HCT116 (cell line): Measurements from ENCODE around the gene VPS4B. TPM values are rescaled to one million over a fixed set of nuclear protein-coding genes. Genes with fewer than 3 reads are reported as not detected.
A peak's percentile ranks its signal among the peaks of the same experiment; 100 is the strongest.

Source experiments
- ATAC-seq: fragments of 200-7000 bp; cut with Tn5 transposase; 2 replicates; pipeline ENCODE4 v1.9.1; 2020; ENCODE audit warnings: mild to moderate bottlenecking, moderate library complexity
- BruUV-seq: library from RNA; stranded (reverse); fragments of 400-500 nt; replicated peaks from 2 replicates; lab custom pipeline; 2021; lab: Mats Ljungman, UMichigan
- CTCF ChIA-PET: fragments of 300-600 bp; sonication (Branson Sonifier 250); formaldehyde crosslinking; loops from one replicate; lab custom pipeline; 2021; ENCODE audit warnings: antibody characterized with exemption; lab: Charles Lee
- POLR2A ChIA-PET: fragments of 300-600, 350-600 bp; sonication (Branson Sonifier 250); formaldehyde crosslinking; loops from one replicate; lab custom pipeline; 2021; ENCODE audit warnings: antibody characterized with exemption; lab: Charles Lee
- RAD21 ChIA-PET, 2 experiments: fragments of 300-600 bp; sonication (Branson Sonifier 250); formaldehyde crosslinking; loops; one replicate each; lab custom pipeline; 2023; ENCODE audit warnings: low total read pairs in 2 of 2; ENCODE audit not compliant: uncharacterized antibody in 2 of 2, unreplicated experiment in 2 of 2, low non-redundant PET in 1 of 2; lab: Charles Lee
- DNase-seq: peaks from one replicate; pipeline ENCODE4 v3.0.0-alpha.2; 2010; ENCODE audit warnings: low read depth, low spot score
- H2AFZ ChIP-seq: fragments of 200-600 bp; shearing (Covaris generic), sonication (generic); 2 replicates; pipeline ENCODE4 v1.6.1; 2017; ENCODE audit warnings: low read depth, mixed run types, mixed read lengths, antibody characterized with exemption, low read length; ENCODE audit not compliant: poor library complexity, severe bottlenecking
- H3K27ac ChIP-seq: 2 replicates; pipeline ENCODE4 v1.5.1; 2012; ENCODE audit warnings: low read depth, low read length
- H3K27me3 ChIP-seq: fragments of 200-600 bp; sonication (generic); 2 replicates; pipeline ENCODE4 v1.6.1; 2016; ENCODE audit warnings: mixed run types, low read length, mixed read lengths; ENCODE audit not compliant: insufficient read depth
- H3K36me3 ChIP-seq, 2 experiments: fragments of 200-500 bp in 1 of 2; fragments of 200-600 bp in 1 of 2; sonication (Bioruptor generic) in 1 of 2; sonication (generic) in 1 of 2; 2 replicates each; pipeline versions ENCODE4 v1.5.1 to v1.6.1; 2014 to 2016; ENCODE audit warnings: low read length in 2 of 2, inconsistent platforms in 1 of 2, mixed read lengths in 1 of 2, mixed run types in 1 of 2; ENCODE audit not compliant: insufficient read depth in 2 of 2, control insufficient read depth in 1 of 2
- H3K4me1 ChIP-seq, 2 experiments: fragments of 200-600 bp in 1 of 2; sonication (generic) in 1 of 2; 2 replicates each; pipeline versions ENCODE4 v1.5.1 to v1.6.1; 2012 to 2017; ENCODE audit warnings: low read length in 2 of 2, inconsistent platforms in 1 of 2, mild to moderate bottlenecking in 1 of 2, mixed read lengths in 1 of 2, mixed run types in 1 of 2, moderate library complexity in 1 of 2; ENCODE audit not compliant: insufficient read depth in 2 of 2, control insufficient read depth in 1 of 2
- H3K4me2 ChIP-seq: fragments of 200-600 bp; sonication (generic); 2 replicates; pipeline ENCODE4 v1.6.1; 2017; ENCODE audit warnings: mixed run types, low read length, mixed read lengths
- H3K4me3 ChIP-seq, 2 experiments: fragments of 200-600 bp in 1 of 2; sonication (generic) in 1 of 2; replicated peaks in 1 of 2; 2 replicates each; pipeline ENCODE4 v1.5.1; 2011 to 2016; ENCODE audit warnings: low read length in 2 of 2, control low read depth in 1 of 2, low read depth in 1 of 2, mild to moderate bottlenecking in 1 of 2, mixed read lengths in 1 of 2, mixed run types in 1 of 2
- H3K79me2 ChIP-seq: fragments of 200-600 bp; sonication (generic); 2 replicates; pipeline ENCODE4 v1.6.1; 2017; ENCODE audit warnings: mild to moderate bottlenecking, mixed run types, low read length, moderate library complexity, mixed read lengths; ENCODE audit not compliant: insufficient read depth
- H3K9ac ChIP-seq: fragments of 200-600 bp; sonication (generic); 2 replicates; pipeline ENCODE4 v1.6.1; 2016; ENCODE audit warnings: low read length, mixed read lengths
- H3K9me2 ChIP-seq: fragments of 200-600 bp; sonication (generic), shearing (Covaris generic); 2 replicates; pipeline ENCODE4 v1.6.1; 2017; ENCODE audit warnings: mixed run types, mild to moderate bottlenecking, moderate library complexity; ENCODE audit not compliant: insufficient read depth
- H3K9me3 ChIP-seq, 2 experiments: fragments of 200-500 bp in 1 of 2; fragments of 200-600 bp in 1 of 2; sonication (Bioruptor generic) in 1 of 2; sonication (generic) in 1 of 2; 2 replicates each; pipeline ENCODE4 v1.6.1; 2014 to 2017; ENCODE audit warnings: low read length in 2 of 2, mixed read lengths in 2 of 2, inconsistent platforms in 1 of 2, low read depth in 1 of 2, mild to moderate bottlenecking in 1 of 2, mixed run types in 1 of 2, moderate library complexity in 1 of 2; ENCODE audit not compliant: control insufficient read depth in 1 of 2, insufficient read depth in 1 of 2
- H4K20me1 ChIP-seq: fragments of 200-600 bp; sonication (generic), shearing (Covaris generic); 2 replicates; pipeline ENCODE4 v1.6.1; 2017; ENCODE audit warnings: mixed run types, mild to moderate bottlenecking, moderate library complexity; ENCODE audit not compliant: insufficient read depth
- ATF3 ChIP-seq: IDR thresholded peaks from 2 replicates; pipeline ENCODE4 v1.6.1; 2012
- CEBPB ChIP-seq: IDR thresholded peaks from 2 replicates; pipeline ENCODE4 v1.6.1; 2012; ENCODE audit warnings: low read depth
- EGR1 ChIP-seq: IDR thresholded peaks from 2 replicates; pipeline ENCODE4 v1.6.1; 2012; ENCODE audit warnings: low read depth
- ELF1 ChIP-seq: IDR thresholded peaks from 2 replicates; pipeline ENCODE4 v1.6.1; 2012; ENCODE audit warnings: low read depth, borderline replicate concordance
- EZH2 ChIP-seq: fragments of 200-600 bp; sonication (generic); IDR thresholded peaks from 2 replicates; pipeline ENCODE4 v1.6.1; 2017; ENCODE audit warnings: antibody characterized with exemption, mixed run types
- FOSL1 ChIP-seq: IDR thresholded peaks from 2 replicates; pipeline ENCODE4 v1.6.1; 2012; ENCODE audit warnings: low read depth
- JUND ChIP-seq: IDR thresholded peaks from 2 replicates; pipeline ENCODE4 v1.6.1; 2012
- MAX ChIP-seq: IDR thresholded peaks from 2 replicates; pipeline ENCODE4 v1.6.1; 2012
- RAD21 ChIP-seq: IDR thresholded peaks from 2 replicates; pipeline ENCODE4 v1.6.1; 2012; ENCODE audit warnings: low read depth, mild to moderate bottlenecking
- REST ChIP-seq: IDR thresholded peaks from 2 replicates; pipeline ENCODE4 v1.6.1; 2012; ENCODE audit warnings: low read depth
- SIN3A ChIP-seq: IDR thresholded peaks from 2 replicates; pipeline ENCODE4 v1.6.1; 2012; ENCODE audit warnings: low read depth
- SP1 ChIP-seq: IDR thresholded peaks from 2 replicates; pipeline ENCODE4 v1.6.1; 2012; ENCODE audit warnings: low read depth
- SRF ChIP-seq: IDR thresholded peaks from 2 replicates; pipeline ENCODE4 v1.6.1; 2012; ENCODE audit warnings: low read depth
- TCF7L2 ChIP-seq: IDR thresholded peaks from 2 replicates; pipeline ENCODE4 v1.7.0; 2011; ENCODE audit warnings: borderline replicate concordance, inconsistent platforms; ENCODE audit not compliant: insufficient read depth, insufficient read length; ENCODE audit errors: extremely low read depth
- ZFX ChIP-seq: fragments of 450-650 bp; IDR thresholded peaks from 2 replicates; pipeline ENCODE4 v1.6.1; 2017
- ZNF274 ChIP-seq: fragments of 200-500 bp; sonication (Bioruptor generic); IDR thresholded peaks from 2 replicates; pipeline ENCODE4 v1.6.1; 2014; ENCODE audit warnings: mild to moderate bottlenecking, low read depth, low read length, inconsistent platforms
- intact Hi-C: fragments of 100-400 bp; cut with micrococcal nuclease; formaldehyde crosslinking; loops from 2 replicates; pipeline ENCODE4 v1.10.0; 2022
- total RNA-seq: library from RNA; stranded (reverse); gene quantifications from one replicate; pipeline ENCODE4 v1.2.1, GENCODE V29; 2021; ENCODE audit not compliant: unreplicated experiment
- TF ChIP-seq, protein P1 (sequence below): IDR thresholded peaks from 2 replicates; pipeline ENCODE4 v1.6.1; 2011; ENCODE audit warnings: mild to moderate bottlenecking, low read length, moderate library complexity; ENCODE audit not compliant: insufficient replicate concordance; ENCODE audit errors: extremely low read depth
- TF ChIP-seq, protein P2 (sequence below), 3 experiments: fragments of 200-600 bp in 1 of 3; sonication (generic) in 1 of 3; IDR thresholded peaks in 2 of 3; conservative IDR thresholded peaks in 1 of 3; 2 replicates each; pipeline ENCODE4 v1.5.1; 2012 to 2017; ENCODE audit warnings: low read depth in 2 of 3, low read length in 2 of 3, antibody characterized with exemption in 1 of 3, borderline replicate concordance in 1 of 3, control low read depth in 1 of 3, mild to moderate bottlenecking in 1 of 3, mixed read lengths in 1 of 3, mixed run types in 1 of 3, moderate library complexity in 1 of 3; ENCODE audit not compliant: insufficient read depth in 1 of 3

VPS4B gene
- total RNA-seq, 1 experiment from 2014 or later, result 68.3 TPM

DNA sequence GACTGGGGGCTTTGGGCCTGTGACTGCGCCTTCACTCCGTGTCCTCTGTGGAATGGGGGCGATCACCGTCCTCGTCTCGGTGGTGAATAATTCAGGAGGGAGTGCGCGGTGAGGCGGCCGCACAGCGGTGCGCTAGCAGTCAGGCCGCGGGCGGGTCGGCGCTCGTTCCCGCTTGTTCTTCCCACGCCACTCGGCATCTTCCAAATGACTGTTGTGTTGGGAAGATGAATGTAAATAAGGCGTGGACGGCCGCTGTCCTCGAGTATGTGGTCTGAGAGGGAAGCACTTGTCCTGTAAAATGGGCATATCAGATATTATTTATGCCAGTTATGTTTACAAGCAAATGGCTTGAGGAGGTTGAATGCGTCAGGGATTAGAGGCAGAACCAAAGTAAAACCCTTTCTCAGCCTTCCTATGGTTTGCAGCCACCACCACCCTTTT is 608 bp upstream of the VPS4B start:
- H3K9me2 ChIP-seq, result no peaks in the 10 kb centered on the region
- peak overlapping the region; percentile 98 for H3K4me2 ChIP-seq
- no peak overlapping the region for H2AFZ ChIP-seq
- ChIA-PET RAD21 (no interaction called here), CTCF (interaction anchor here (1.6 kb wide), 1 partner anchor 17 kb away, joined by 6 read pairs; no protein-coding TSS in a partner anchor), POLR2A (no interaction called here)
- H3K36me3 ChIP-seq, result peaks cover 0 to 2% of the 10 kb centered on the region in 2 experiments; a peak in 1 of 4 replicates
- TF ChIP-seq, protein P1, sequence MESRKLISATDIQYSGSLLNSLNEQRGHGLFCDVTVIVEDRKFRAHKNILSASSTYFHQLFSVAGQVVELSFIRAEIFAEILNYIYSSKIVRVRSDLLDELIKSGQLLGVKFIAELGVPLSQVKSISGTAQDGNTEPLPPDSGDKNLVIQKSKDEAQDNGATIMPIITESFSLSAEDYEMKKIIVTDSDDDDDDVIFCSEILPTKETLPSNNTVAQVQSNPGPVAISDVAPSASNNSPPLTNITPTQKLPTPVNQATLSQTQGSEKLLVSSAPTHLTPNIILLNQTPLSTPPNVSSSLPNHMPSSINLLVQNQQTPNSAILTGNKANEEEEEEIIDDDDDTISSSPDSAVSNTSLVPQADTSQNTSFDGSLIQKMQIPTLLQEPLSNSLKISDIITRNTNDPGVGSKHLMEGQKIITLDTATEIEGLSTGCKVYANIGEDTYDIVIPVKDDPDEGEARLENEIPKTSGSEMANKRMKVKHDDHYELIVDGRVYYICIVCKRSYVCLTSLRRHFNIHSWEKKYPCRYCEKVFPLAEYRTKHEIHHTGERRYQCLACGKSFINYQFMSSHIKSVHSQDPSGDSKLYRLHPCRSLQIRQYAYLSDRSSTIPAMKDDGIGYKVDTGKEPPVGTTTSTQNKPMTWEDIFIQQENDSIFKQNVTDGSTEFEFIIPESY, result no peak
- no peak for TF ChIP-seq EZH2
- no peak for TF ChIP-seq FOSL1
- TF ChIP-seq, protein P2, sequence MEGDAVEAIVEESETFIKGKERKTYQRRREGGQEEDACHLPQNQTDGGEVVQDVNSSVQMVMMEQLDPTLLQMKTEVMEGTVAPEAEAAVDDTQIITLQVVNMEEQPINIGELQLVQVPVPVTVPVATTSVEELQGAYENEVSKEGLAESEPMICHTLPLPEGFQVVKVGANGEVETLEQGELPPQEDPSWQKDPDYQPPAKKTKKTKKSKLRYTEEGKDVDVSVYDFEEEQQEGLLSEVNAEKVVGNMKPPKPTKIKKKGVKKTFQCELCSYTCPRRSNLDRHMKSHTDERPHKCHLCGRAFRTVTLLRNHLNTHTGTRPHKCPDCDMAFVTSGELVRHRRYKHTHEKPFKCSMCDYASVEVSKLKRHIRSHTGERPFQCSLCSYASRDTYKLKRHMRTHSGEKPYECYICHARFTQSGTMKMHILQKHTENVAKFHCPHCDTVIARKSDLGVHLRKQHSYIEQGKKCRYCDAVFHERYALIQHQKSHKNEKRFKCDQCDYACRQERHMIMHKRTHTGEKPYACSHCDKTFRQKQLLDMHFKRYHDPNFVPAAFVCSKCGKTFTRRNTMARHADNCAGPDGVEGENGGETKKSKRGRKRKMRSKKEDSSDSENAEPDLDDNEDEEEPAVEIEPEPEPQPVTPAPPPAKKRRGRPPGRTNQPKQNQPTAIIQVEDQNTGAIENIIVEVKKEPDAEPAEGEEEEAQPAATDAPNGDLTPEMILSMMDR (IDR thresholded peaks at IDR 0.05 in 2 of 3, conservative IDR thresholded peaks at IDR 0.05 in 1 of 3; ENCODE audit: borderline replicate concordance in 1 of 3, insufficient read depth in 1 of 3, low read depth in 2 of 3, low read length in 2 of 3), result no peak
- no peak for TF ChIP-seq MAX
- TF ChIP-seq REST, result no peak
- no peak for TF ChIP-seq ELF1
- no peak for TF ChIP-seq TCF7L2
- no peak for TF ChIP-seq ATF3
- TF ChIP-seq JUND, result no peak
- no peak for TF ChIP-seq ZNF274
- TF ChIP-seq SRF, result no peak
- TF ChIP-seq ZFX, result peak; percentile 82
- no peak for TF ChIP-seq SP1
- TF ChIP-seq RAD21, result no peak
- 0 out of 2 replicates have a peak, but pooled peaks have one; percentile 11 for TF ChIP-seq EGR1
- no peak for TF ChIP-seq CEBPB
- no peak for TF ChIP-seq SIN3A
- peak overlapping the region; percentile 76 for H3K27ac ChIP-seq
- peak overlapping the region; percentile 83 to 87 for H3K4me3 ChIP-seq
- H3K4me1 ChIP-seq, result peaks cover 5 to 36% of the 10 kb centered on the region in 2 experiments; a peak in 2 of 4 replicates
- TSS peak; percentile 93 for BruUV-seq
- H3K27me3 ChIP-seq, result no peaks in the 10 kb centered on the region
- peak overlapping the region; percentile 91 for H3K9ac ChIP-seq
- DNase-seq (peak; percentile 18), ATAC-seq (peak; percentile 40)
- no peaks in the 10 kb centered on the region for H3K9me3 ChIP-seq
- H4K20me1 ChIP-seq, result no peaks in the 10 kb centered on the region
- peaks cover 43% of the 10 kb centered on the region for H3K79me2 ChIP-seq
- intact Hi-C loops, result loop anchor here (1.0 kb wide), 1 partner anchor 56 kb away; the partner anchor contains the start of gene KDSR
